B cell (primary cell): ENCODE results near the gene TRABD2B. TPM values are rescaled to one million over a fixed set of nuclear protein-coding genes. Genes with fewer than 3 reads are reported as not detected.

Source experiments
- ATAC-seq: fragments of 200-7000 bp; cut with Tn5 transposase; one replicate; pipeline ENCODE4 v1.10.0; 2021; ENCODE audit warnings: low read depth, mild to moderate bottlenecking, moderate number of reproducible peaks, moderate library complexity
- CTCF ChIA-PET: fragments of 350-600 bp; sonication (Branson Sonifier 250); formaldehyde crosslinking; loops from one replicate; lab custom pipeline; 2021; ENCODE audit warnings: antibody characterized with exemption, inconsistent platforms; lab: Charles Lee
- POLR2A ChIA-PET: fragments of 350-600 bp; sonication (Branson Sonifier 250); formaldehyde crosslinking; loops from one replicate; lab custom pipeline; 2021; ENCODE audit warnings: antibody characterized with exemption; lab: Charles Lee
- DNase-seq: peaks from one replicate; pipeline ENCODE4 v3.0.0; 2013
- H2AFZ ChIP-seq: 2 replicates; pipeline ENCODE4 v1.6.1; 2012; ENCODE audit warnings: mild to moderate bottlenecking, low read depth, low read length; ENCODE audit not compliant: insufficient read depth, poor library complexity, severe bottlenecking
- H3K27ac ChIP-seq, 2 donors: 1 replicate in 1 of 2; 2 replicates in 1 of 2; pipeline ENCODE4 v1.5.1; 2012 to 2013; ENCODE audit warnings: low read length in 2 of 2, mild to moderate bottlenecking in 2 of 2, moderate library complexity in 1 of 2
- H3K27me3 ChIP-seq, 4 experiments: fragments of 200-600 bp in 1 of 4; sonication (generic) in 1 of 4; replicated peaks in 1 of 4; 1 replicate in 2 of 4; 2 replicates in 2 of 4; pipeline versions ENCODE4 v1.6.1 to v1.7.0; 2013 to 2016; ENCODE audit warnings: low read length in 3 of 4, mild to moderate bottlenecking in 2 of 4, mixed read lengths in 1 of 4, moderate library complexity in 1 of 4; ENCODE audit not compliant: insufficient read depth in 4 of 4, control insufficient read depth in 3 of 4; ENCODE audit errors: control extremely low read depth in 1 of 4
- H3K36me3 ChIP-seq, 2 experiments: replicated peaks in 1 of 2; 1 replicate in 1 of 2; 2 replicates in 1 of 2; pipeline versions ENCODE4 v1.6.1 to v1.7.1; 2013; ENCODE audit warnings: low read length in 1 of 2; ENCODE audit not compliant: insufficient read depth in 2 of 2, control insufficient read depth in 1 of 2; ENCODE audit errors: control extremely low read depth in 1 of 2, extremely low read depth in 1 of 2
- H3K4me1 ChIP-seq, 2 donors: fragments of 200-600 bp in 1 of 2; sonication (generic) in 1 of 2; 1 replicate in 1 of 2; 2 replicates in 1 of 2; pipeline versions ENCODE4 v1.5.1 to v1.6.1; 2013 to 2017; ENCODE audit warnings: low read length in 2 of 2; ENCODE audit not compliant: control insufficient read depth in 2 of 2, insufficient read depth in 2 of 2
- H3K4me2 ChIP-seq: replicated peaks from 2 replicates; pipeline ENCODE3; 2012; ENCODE audit warnings: mild to moderate bottlenecking, low read depth, low read length; ENCODE audit not compliant: poor library complexity, severe bottlenecking
- H3K4me3 ChIP-seq, 5 experiments: fragments of 200-600 bp in 1 of 5; sonication (generic) in 1 of 5; 1 replicate in 3 of 5; 2 replicates in 2 of 5; pipeline versions ENCODE4 v1.5.1 to v1.7.0; 2011 to 2016; ENCODE audit warnings: low read length in 4 of 5, mild to moderate bottlenecking in 4 of 5, low read depth in 2 of 5, control low read depth in 1 of 5, moderate library complexity in 1 of 5; ENCODE audit not compliant: insufficient read depth in 1 of 5; ENCODE audit errors: control extremely low read depth in 1 of 5, extremely low read depth in 1 of 5
- H3K79me2 ChIP-seq: fragments of 200-600 bp; sonication (generic); one replicate; pipeline ENCODE4 v1.6.0; 2016; ENCODE audit warnings: low read length; ENCODE audit not compliant: control insufficient read depth, insufficient read depth
- H3K9ac ChIP-seq: fragments of 200-600 bp; sonication (generic); 2 replicates; pipeline ENCODE4 v1.6.1; 2017; ENCODE audit warnings: mild to moderate bottlenecking, low read length, moderate library complexity
- H3K9me3 ChIP-seq, 3 donors: one replicate each; pipeline versions ENCODE4 v1.6.1 to v1.7.1; 2013; ENCODE audit warnings: low read length in 2 of 3; ENCODE audit not compliant: control insufficient read depth in 2 of 3, insufficient read depth in 1 of 3; ENCODE audit errors: control extremely low read depth in 1 of 3
- H4K20me1 ChIP-seq: 2 replicates; pipeline ENCODE4 v1.6.0; 2012; ENCODE audit warnings: mild to moderate bottlenecking, low read length; ENCODE audit not compliant: insufficient read depth, control insufficient read depth, poor library complexity, severe bottlenecking
- H3K27ac Mint-ChIP-seq: one replicate; pipeline ENCODE4 v1.8.0; 2021; ENCODE audit warnings: mixed read lengths
- H3K27me3 Mint-ChIP-seq: one replicate; pipeline ENCODE4 v1.8.0; 2021; ENCODE audit warnings: mixed read lengths
- H3K4me1 Mint-ChIP-seq: one replicate; pipeline ENCODE4 v1.8.0; 2021; ENCODE audit warnings: mixed read lengths
- H3K4me3 Mint-ChIP-seq: one replicate; pipeline ENCODE4 v1.8.0; 2021; ENCODE audit warnings: mixed read lengths
- H3K9me3 Mint-ChIP-seq: one replicate; pipeline ENCODE4 v1.8.0; 2022; ENCODE audit warnings: mixed read lengths; ENCODE audit not compliant: insufficient read depth
- EZH2 ChIP-seq: IDR thresholded peaks from 2 replicates; pipeline ENCODE4 v1.6.1; 2012; ENCODE audit warnings: borderline replicate concordance, low read depth, mild to moderate bottlenecking, moderate library complexity, low read length; ENCODE audit not compliant: insufficient read depth, poor library complexity, severe bottlenecking
- WGBS: methylation state at CpG from one replicate; pipeline ENCODE4 v1.1.5; 2013; ENCODE audit warnings: missing lambda C conversion rate; ENCODE audit not compliant: insufficient coverage; 5-methylcytosine and 5-hydroxymethylcytosine counted together
- intact Hi-C: fragments of 100-400 bp; cut with micrococcal nuclease; formaldehyde crosslinking; loops from one replicate; pipeline ENCODE4 v1.10.0; 2022
- polyA plus RNA-seq: library from polyadenylated mRNA; depleted of rRNA; stranded (reverse); fragments of >200 nt; gene quantifications from 2 replicates; pipeline ENCODE4 v1.2.3, GENCODE V29; 2012
- total RNA-seq, 2 donors: library from RNA; stranded (reverse); fragments of 120-200 nt in 1 of 2; gene quantifications; 1 replicate in 1 of 2; 2 replicates in 1 of 2; pipeline versions ENCODE4 v1.2.3 to v1.2.4, GENCODE V29; 2013 to 2022
- TF ChIP-seq, protein P1 (sequence below): fragments of 200-600 bp; IDR thresholded peaks from one replicate; pipeline ENCODE4 v1.8.0; 2022; ENCODE audit warnings: antibody characterized with exemption, mild to moderate bottlenecking

TRABD2B gene
- total and polyA plus RNA-seq, 2 donors (not counting 1 experiment from before 2014, with no cell fraction given) = not detected

DNA sequence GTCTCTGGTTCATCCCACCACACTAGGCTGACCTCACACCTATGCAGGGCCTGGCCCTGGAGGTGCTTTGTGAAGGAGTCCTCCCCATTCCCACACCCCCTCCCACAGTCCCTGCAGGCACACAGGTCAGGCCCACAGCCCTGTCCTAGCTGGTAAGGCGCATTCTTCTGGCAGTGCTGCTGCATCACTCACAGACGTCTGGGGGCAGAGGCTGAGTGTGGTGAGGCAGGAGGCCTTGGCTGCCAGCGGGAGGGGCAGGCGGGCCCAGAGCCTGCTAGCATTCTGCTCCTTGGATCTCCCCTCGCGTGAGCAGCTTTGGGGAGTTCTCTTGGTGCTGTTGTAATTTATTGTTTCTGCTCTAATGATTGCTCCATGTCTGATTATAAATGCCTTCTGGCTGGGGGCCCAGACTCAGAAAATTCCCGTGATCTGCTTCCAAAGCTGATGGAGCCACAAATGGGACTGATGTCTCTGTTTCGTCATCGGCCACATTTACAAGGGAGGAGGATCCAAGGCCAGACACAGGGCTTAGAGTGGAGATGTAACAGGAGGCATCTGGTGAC, 62.9 kb downstream of the TRABD2B start:
- H4K20me1 ChIP-seq = no peaks in the 10 kb centered on the region
- 92% methylated on average over 9 of the region's 9 CpGs for WGBS
- CTCF ChIA-PET = no interaction called here
- POLR2A ChIA-PET = no interaction called here
- peaks cover 0 to 4% (median 0%) of the 10 kb centered on the region in 3 donors for H3K9me3 ChIP-seq
- H3K9ac ChIP-seq = no peak overlapping the region
- intact Hi-C loops = no loop called here
- no peak overlapping the region for H2AFZ ChIP-seq
- H3K27me3 ChIP-seq = peaks cover 0 to 5% (median 0%) of the 10 kb centered on the region in 4 experiments
- no peak for TF ChIP-seq EZH2
- TF ChIP-seq, protein P1, sequence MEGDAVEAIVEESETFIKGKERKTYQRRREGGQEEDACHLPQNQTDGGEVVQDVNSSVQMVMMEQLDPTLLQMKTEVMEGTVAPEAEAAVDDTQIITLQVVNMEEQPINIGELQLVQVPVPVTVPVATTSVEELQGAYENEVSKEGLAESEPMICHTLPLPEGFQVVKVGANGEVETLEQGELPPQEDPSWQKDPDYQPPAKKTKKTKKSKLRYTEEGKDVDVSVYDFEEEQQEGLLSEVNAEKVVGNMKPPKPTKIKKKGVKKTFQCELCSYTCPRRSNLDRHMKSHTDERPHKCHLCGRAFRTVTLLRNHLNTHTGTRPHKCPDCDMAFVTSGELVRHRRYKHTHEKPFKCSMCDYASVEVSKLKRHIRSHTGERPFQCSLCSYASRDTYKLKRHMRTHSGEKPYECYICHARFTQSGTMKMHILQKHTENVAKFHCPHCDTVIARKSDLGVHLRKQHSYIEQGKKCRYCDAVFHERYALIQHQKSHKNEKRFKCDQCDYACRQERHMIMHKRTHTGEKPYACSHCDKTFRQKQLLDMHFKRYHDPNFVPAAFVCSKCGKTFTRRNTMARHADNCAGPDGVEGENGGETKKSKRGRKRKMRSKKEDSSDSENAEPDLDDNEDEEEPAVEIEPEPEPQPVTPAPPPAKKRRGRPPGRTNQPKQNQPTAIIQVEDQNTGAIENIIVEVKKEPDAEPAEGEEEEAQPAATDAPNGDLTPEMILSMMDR = no peak
- H3K9me3 Mint-ChIP-seq = no peaks in the 10 kb centered on the region
- no peak overlapping the region for H3K4me2 ChIP-seq
- ATAC-seq = no peak
- H3K4me1 Mint-ChIP-seq = no peaks in the 10 kb centered on the region
- no peak overlapping the region for H3K27ac Mint-ChIP-seq
- no peak overlapping the region for H3K27ac ChIP-seq
- H3K36me3 ChIP-seq = no peaks in the 10 kb centered on the region
- no peak for DNase-seq
- no peaks in the 10 kb centered on the region for H3K79me2 ChIP-seq
- no peak overlapping the region for H3K4me3 ChIP-seq
- peaks cover 5% of the 10 kb centered on the region for H3K27me3 Mint-ChIP-seq
- H3K4me1 ChIP-seq = no peaks in the 10 kb centered on the region
- H3K4me3 Mint-ChIP-seq = no peak overlapping the region

DNA sequence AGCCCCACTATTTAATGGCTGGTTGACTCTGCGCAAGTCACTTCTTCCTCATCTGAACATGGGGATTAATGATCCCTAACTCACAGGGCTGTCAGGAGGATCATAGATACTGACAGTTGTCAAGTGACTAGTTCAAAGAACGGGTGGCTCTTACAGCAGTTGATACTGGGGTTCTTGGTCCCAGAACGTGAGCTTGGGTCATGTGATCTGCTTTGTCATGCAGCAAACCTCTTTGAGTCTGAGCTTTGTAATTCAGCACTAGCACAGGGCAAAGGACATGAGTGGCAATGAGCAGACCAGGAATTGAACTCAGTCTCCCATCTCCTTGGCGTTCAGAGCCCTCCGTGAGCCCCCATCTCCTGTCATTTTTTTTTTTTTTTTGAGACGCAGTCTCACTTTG, 64.4 kb downstream of the TRABD2B start:
- no peaks in the 10 kb centered on the region for H3K9me3 Mint-ChIP-seq
- no peak overlapping the region for H2AFZ ChIP-seq
- 76% methylated on average over 5 of the region's 6 CpGs for WGBS
- H3K9me3 ChIP-seq = peaks cover 0 to 4% (median 0%) of the 10 kb centered on the region in 3 donors
- no peaks in the 10 kb centered on the region for H4K20me1 ChIP-seq
- H3K79me2 ChIP-seq = no peaks in the 10 kb centered on the region
- peaks cover 0 to 5% (median 0%) of the 10 kb centered on the region in 4 experiments for H3K27me3 ChIP-seq
- TF ChIP-seq, protein P1 = no peak
- TF ChIP-seq EZH2 = no peak
- no peak overlapping the region for H3K4me3 Mint-ChIP-seq
- H3K9ac ChIP-seq = no peak overlapping the region
- peaks cover 4% of the 10 kb centered on the region for H3K27me3 Mint-ChIP-seq
- H3K36me3 ChIP-seq = no peaks in the 10 kb centered on the region
- H3K4me2 ChIP-seq = no peak overlapping the region
- POLR2A ChIA-PET = no interaction called here
- ATAC-seq (no peak), DNase-seq (no peak)
- no peaks in the 10 kb centered on the region for H3K4me1 Mint-ChIP-seq
- intact Hi-C loops = no loop called here
- H3K4me3 ChIP-seq = no peak overlapping the region
- CTCF ChIA-PET = no interaction called here
- H3K27ac Mint-ChIP-seq = no peak overlapping the region
- no peaks in the 10 kb centered on the region for H3K4me1 ChIP-seq
- no peak overlapping the region for H3K27ac ChIP-seq
